ENCODE measurements around the gene SLC22A16. TPM values are rescaled to one million over a fixed set of nuclear protein-coding genes. Genes with fewer than 3 reads are reported as not detected.
"Not testable (repeated sequence)": the region's sequence is repeated elsewhere in the genome, so short reads cannot be mapped to it uniquely, and the experiment has no call there.

Gene SLC22A16
- total RNA-seq, 4 donors from 2014 or later: not detected

GRCh38 chr6:110459137-110459536, 17.3 kb downstream of the SLC22A16 start:
- no peak for TF ChIP-seq POLR2A (IDR thresholded peaks at IDR 0.05)
- no peak for TF ChIP-seq EP300 (IDR thresholded peaks at IDR 0.05)
- TF ChIP-seq, protein P1, sequence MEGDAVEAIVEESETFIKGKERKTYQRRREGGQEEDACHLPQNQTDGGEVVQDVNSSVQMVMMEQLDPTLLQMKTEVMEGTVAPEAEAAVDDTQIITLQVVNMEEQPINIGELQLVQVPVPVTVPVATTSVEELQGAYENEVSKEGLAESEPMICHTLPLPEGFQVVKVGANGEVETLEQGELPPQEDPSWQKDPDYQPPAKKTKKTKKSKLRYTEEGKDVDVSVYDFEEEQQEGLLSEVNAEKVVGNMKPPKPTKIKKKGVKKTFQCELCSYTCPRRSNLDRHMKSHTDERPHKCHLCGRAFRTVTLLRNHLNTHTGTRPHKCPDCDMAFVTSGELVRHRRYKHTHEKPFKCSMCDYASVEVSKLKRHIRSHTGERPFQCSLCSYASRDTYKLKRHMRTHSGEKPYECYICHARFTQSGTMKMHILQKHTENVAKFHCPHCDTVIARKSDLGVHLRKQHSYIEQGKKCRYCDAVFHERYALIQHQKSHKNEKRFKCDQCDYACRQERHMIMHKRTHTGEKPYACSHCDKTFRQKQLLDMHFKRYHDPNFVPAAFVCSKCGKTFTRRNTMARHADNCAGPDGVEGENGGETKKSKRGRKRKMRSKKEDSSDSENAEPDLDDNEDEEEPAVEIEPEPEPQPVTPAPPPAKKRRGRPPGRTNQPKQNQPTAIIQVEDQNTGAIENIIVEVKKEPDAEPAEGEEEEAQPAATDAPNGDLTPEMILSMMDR (IDR thresholded peaks at IDR 0.05): no peak
- H3K4me3 ChIP-seq: no peak overlapping the region
- no peaks in the 10 kb centered on the region for H3K4me1 ChIP-seq
- DNase-seq (ENCODE audit: low spot score in 2 of 2): no peak
- H3K36me3 ChIP-seq: no peaks in the 10 kb centered on the region
- peaks cover 0 to 40% (median 9%) of the 10 kb centered on the region in 4 donors for H3K9me3 ChIP-seq
- WGBS, 2 donors: 87 to 91% methylated on average over 2 of the region's 2 CpGs
- no peaks in the 10 kb centered on the region for H3K27me3 ChIP-seq
- no peak overlapping the region for H3K27ac ChIP-seq

- WGBS, 2 donors: 91 to 94% methylated on average over 1 of the region's 1 CpG
- no peaks in the 10 kb centered on the region for H3K36me3 ChIP-seq
- no peak for DNase-seq (ENCODE audit: low spot score in 2 of 2)
- no peak for TF ChIP-seq POLR2A (IDR thresholded peaks at IDR 0.05)
- no peaks in the 10 kb centered on the region for H3K27me3 ChIP-seq
- no peak overlapping the region for H3K4me3 ChIP-seq
- H3K27ac ChIP-seq: no peak overlapping the region
- H3K4me1 ChIP-seq: no peaks in the 10 kb centered on the region
- peaks cover 0 to 33% (median 8%) of the 10 kb centered on the region in 4 donors for H3K9me3 ChIP-seq
These were observed 17.9 kb downstream of the SLC22A16 start for GRCh38 chr6:110458476-110458875.

- not testable (repeated sequence) for H3K4me3 ChIP-seq; H3K27me3 ChIP-seq; DNase-seq (ENCODE audit: low spot score in 2 of 2); H3K27ac ChIP-seq; H3K36me3 ChIP-seq; H3K4me1 ChIP-seq
- WGBS, 2 donors: 80 to 85% methylated on average over 8 of the region's 8 CpGs
- peaks cover 0 to 25% (median 4%) of the 10 kb centered on the region in 4 donors for H3K9me3 ChIP-seq
These were observed 18.7 kb downstream of the SLC22A16 start for GRCh38 chr6:110457567-110458175.

DNA sequence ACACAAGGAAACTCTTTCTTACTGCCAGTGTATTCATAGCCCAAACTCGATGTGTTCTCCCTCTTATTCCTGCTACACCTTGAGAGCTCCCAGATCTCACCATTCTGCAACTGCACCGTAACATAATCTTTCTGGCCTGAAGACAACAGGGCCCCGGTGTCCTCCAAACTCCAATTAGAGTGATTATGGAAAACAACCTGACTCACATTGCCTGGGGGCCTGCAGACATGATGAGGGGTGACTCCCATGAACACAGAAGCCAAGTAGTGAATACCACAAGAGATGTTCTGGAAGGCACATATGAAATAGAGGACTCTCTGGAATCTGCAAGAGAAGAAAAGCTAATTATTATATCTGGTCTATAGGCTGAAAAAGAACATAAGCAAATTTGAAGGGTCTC, 19.7 kb downstream of the SLC22A16 start:
- H3K9me3 ChIP-seq: peaks cover 0 to 16% (median 0%) of the 10 kb centered on the region in 4 donors
- no peaks in the 10 kb centered on the region for H3K27me3 ChIP-seq
- 90% methylated on average over 3 of the region's 3 CpGs for WGBS, 2 donors
- no peaks in the 10 kb centered on the region for H3K4me1 ChIP-seq
- TF ChIP-seq EP300 (IDR thresholded peaks at IDR 0.05) (no peak), POLR2A (IDR thresholded peaks at IDR 0.05) (no peak)
- TF ChIP-seq, protein P1 (IDR thresholded peaks at IDR 0.05): no peak
- H3K36me3 ChIP-seq: no peaks in the 10 kb centered on the region
- DNase-seq (ENCODE audit: low spot score in 2 of 2): no peak
- no peak overlapping the region for H3K4me3 ChIP-seq
- H3K27ac ChIP-seq: no peak overlapping the region

DNA sequence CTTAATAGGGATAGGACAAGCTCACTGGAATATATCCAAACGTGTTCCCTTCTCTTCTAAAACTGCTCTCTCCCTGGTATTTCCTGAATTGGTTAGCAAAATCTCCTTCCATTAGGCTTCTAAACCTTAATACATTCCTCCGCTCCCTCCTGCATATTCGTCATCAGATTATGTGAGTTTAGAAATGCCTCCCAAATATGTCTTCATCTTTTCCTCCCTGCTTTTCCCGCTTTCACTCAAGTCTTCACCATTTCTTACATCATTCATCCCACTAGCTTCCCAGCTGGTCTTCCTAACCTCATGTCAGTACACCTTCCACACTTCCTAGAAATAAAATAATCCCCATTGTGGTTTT, 26.9 kb downstream of the SLC22A16 start:
- no peaks in the 10 kb centered on the region for H3K27me3 ChIP-seq
- no peak for DNase-seq (ENCODE audit: low spot score in 2 of 2)
- 63 to 68% methylated on average over 4 of the region's 4 CpGs for WGBS, 2 donors
- no peaks in the 10 kb centered on the region for H3K4me1 ChIP-seq
- no peak overlapping the region for H3K4me3 ChIP-seq
- H3K27ac ChIP-seq: no peak overlapping the region
- H3K36me3 ChIP-seq: no peaks in the 10 kb centered on the region
- H3K9me3 ChIP-seq: no peaks in the 10 kb centered on the region
- TF ChIP-seq, protein P1 (IDR thresholded peaks at IDR 0.05): no peak
- TF ChIP-seq POLR2A (IDR thresholded peaks at IDR 0.05) (no peak), EP300 (IDR thresholded peaks at IDR 0.05) (no peak)

- H3K27ac ChIP-seq: no peak overlapping the region
- WGBS, 2 donors: 41 to 42% methylated on average over 4 of the region's 4 CpGs
- no peaks in the 10 kb centered on the region for H3K9me3 ChIP-seq
- no peaks in the 10 kb centered on the region for H3K27me3 ChIP-seq
- H3K36me3 ChIP-seq: no peaks in the 10 kb centered on the region
- H3K4me1 ChIP-seq: no peaks in the 10 kb centered on the region
- TF ChIP-seq EP300 (IDR thresholded peaks at IDR 0.05) (no peak), POLR2A (IDR thresholded peaks at IDR 0.05) (no peak)
- TF ChIP-seq, protein P1 (IDR thresholded peaks at IDR 0.05): no peak
- DNase-seq (ENCODE audit: low spot score in 2 of 2): no peak
- no peak overlapping the region for H3K4me3 ChIP-seq
These were observed 27.4 kb downstream of the SLC22A16 start for GRCh38 chr6:110448846-110449540.

Measured in tibial nerve (tissue), 4 donors.